ENCODE measurements around the gene C13orf46. TPM values are rescaled to one million over a fixed set of nuclear protein-coding genes. Genes with fewer than 3 reads are reported as not detected.

Gene C13orf46
- polyA plus RNA-seq (2011; rRNA removed) (0.05 and 0.11 TPM in 2 replicates), polyA plus RNA-seq (2017; fragmentation: RNase III; extraction: RNeasy Plus Mini Kit Qiagen cat#74134 plus additional on column Dnase treatment) (0.13 to 0.47 TPM (median 0.15 TPM) in 3 replicates), polyA minus RNA-seq (2011; rRNA and poly(A)+ RNA removed) (0.10 and 0.50 TPM in 2 replicates)
- 0.19 and 0.27 TPM in 2 replicates for polyA plus RNA-seq (2012; cell fraction: cytosol; rRNA removed)
- 1.3 and 1.4 TPM in 2 replicates for polyA plus RNA-seq (2012; cell fraction: nucleus; rRNA removed)

DNA sequence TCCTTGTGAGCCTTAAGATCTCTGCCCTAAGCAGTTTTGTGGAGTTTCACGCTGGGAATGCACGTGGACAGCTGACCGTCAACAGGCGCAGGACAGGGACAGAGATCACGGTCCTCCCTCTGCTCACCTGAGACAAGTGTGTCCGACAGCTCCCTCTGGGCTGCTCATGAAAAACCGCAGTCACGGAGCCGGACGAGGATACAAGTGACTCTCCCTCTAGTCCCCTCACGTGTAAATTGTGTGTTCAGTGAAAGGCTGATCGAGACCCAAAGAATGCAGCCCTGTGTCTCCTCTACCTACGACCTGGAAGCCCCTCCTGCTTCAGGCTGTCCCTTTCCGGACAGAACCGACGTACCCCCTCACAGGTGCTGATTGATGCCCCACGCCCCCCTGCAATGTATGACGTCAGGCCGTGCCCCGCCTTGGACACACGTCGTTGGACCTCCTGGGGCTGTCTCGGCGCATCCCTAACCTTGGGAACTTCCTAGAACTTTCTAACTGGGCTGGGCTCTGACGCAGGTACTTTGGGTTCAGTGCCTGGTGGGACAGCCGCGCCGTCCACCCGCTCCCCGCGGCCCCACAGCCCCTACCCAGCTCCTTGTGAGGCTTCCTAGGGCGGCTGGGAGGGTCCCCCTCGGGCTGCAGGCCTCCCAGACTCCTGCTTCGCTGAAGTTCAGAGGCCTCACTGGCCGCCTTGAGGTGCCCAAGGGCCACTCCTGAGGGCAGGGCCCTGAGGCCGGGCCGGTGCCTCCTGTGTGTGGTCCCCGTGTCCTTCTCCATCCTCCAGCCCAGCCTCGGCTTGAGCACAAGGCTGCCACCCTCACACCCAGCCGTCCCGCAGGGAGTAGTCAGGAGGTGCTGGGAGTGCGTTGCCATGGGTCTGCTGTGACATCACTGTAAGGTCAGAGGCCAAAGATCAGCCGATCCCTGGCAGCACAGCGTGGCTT lies at the start of gene C13orf46:
Gene C13orf46, minus strand, starts transcription at position 859 of the 947 bp plus-strand sequence. Its CDS starts 79 bp downstream, at position 780.
- CTCF ChIA-PET, result interaction anchor here (1.1 kb wide), 1 partner anchor 8 kb away, joined by 3 read pairs; no protein-coding TSS in a partner anchor
- Histone ChIP-seq H3K9me3 (no peaks in the 10 kb centered on the region), H3K4me1 (peaks cover 10% of the 10 kb centered on the region), H3K4me2 (no peak within 1 kb of the TSS), H3K27ac (no peak within 1 kb of the TSS), H3K4me3 (no peak within 1 kb of the TSS)
- ATAC-seq (no peak), FAIRE-seq (no peak), DNase-seq (ENCODE audit: low read depth in 1 of 2, low spot score in 1 of 2) (no peak)
- POLR2A ChIA-PET, result no interaction called here
- TF ChIP-seq ATOH8 (CRISPR knock-in tag; IDR thresholded peaks at IDR 0.05; ENCODE audit: low read depth) (no peak), EHF (CRISPR knock-in tag; IDR thresholded peaks at IDR 0.05) (no peak), JUN (IDR thresholded peaks at IDR 0.05) (no peak), TFCP2L1 (CRISPR knock-in tag; IDR thresholded peaks at IDR 0.05) (no peak), CHD2 (IDR thresholded peaks at IDR 0.05; ENCODE audit: low read length, partially characterized antibody) (no peak), ESRRA (IDR thresholded peaks at IDR 0.05; ENCODE audit: borderline replicate concordance, low read length) (no peak), MYC (IDR thresholded peaks at IDR 0.05; ENCODE audit: borderline replicate concordance, low read length) (no peak), CEBPB (IDR thresholded peaks at IDR 0.05) (no peak), ZSCAN20 (CRISPR knock-in tag; IDR thresholded peaks at IDR 0.05) (no peak)
- WGBS (ENCODE audit: missing lambda C conversion rate), result 87% methylated on average over 35 of the region's 44 CpGs

GRCh38 chr13:114022876-114023275 lies 49.0 kb upstream of the C13orf46 start:
- no peak overlapping the region for H3K4me2 ChIP-seq
- 81% methylated on average over 4 of the region's 12 CpGs for WGBS (ENCODE audit: missing lambda C conversion rate)
- ATAC-seq, result no peak
- no peak for DNase-seq (ENCODE audit: low read depth in 1 of 2, low spot score in 1 of 2)
- H3K4me1 ChIP-seq, result no peaks in the 10 kb centered on the region
- H3K27ac ChIP-seq, result no peak overlapping the region
- ChIA-PET POLR2A (no interaction called here), CTCF (no interaction called here)
- no peak for FAIRE-seq
- H3K4me3 ChIP-seq, result no peak overlapping the region
- TF ChIP-seq, protein P1, sequence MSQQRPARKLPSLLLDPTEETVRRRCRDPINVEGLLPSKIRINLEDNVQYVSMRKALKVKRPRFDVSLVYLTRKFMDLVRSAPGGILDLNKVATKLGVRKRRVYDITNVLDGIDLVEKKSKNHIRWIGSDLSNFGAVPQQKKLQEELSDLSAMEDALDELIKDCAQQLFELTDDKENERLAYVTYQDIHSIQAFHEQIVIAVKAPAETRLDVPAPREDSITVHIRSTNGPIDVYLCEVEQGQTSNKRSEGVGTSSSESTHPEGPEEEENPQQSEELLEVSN (IDR thresholded peaks at IDR 0.05; ENCODE audit: borderline replicate concordance, low read depth), result no peak
- TF ChIP-seq SREBF2 (IDR thresholded peaks at IDR 0.05) (no peak), EHF (CRISPR knock-in tag; IDR thresholded peaks at IDR 0.05) (no peak), ZNF302 (CRISPR knock-in tag; IDR thresholded peaks at IDR 0.05) (no peak), HES2 (IDR thresholded peaks at IDR 0.05) (no peak), HOXB13 (CRISPR knock-in tag; IDR thresholded peaks at IDR 0.05; ENCODE audit: low read depth) (no peak), SMC3 (IDR thresholded peaks at IDR 0.05) (no peak), POLR2A (IDR thresholded peaks at IDR 0.05; ENCODE audit: low read length) (no peak), TP53 (CRISPR knock-in tag; IDR thresholded peaks at IDR 0.05) (no peak), PHF8 (IDR thresholded peaks at IDR 0.05; ENCODE audit: borderline replicate concordance, low read depth) (no peak), RNF2 (IDR thresholded peaks at IDR 0.05; ENCODE audit: borderline replicate concordance, low read depth) (no peak), FOSL2 (IDR thresholded peaks at IDR 0.05) (no peak), FOSL2 (CRISPR knock-in tag; IDR thresholded peaks at IDR 0.05) (no peak), ATOH8 (CRISPR knock-in tag; IDR thresholded peaks at IDR 0.05; ENCODE audit: low read depth) (no peak), RCOR1 (IDR thresholded peaks at IDR 0.05; ENCODE audit: low read depth, low read length) (no peak), HDAC2 (IDR thresholded peaks at IDR 0.05) (no peak), RARB (CRISPR knock-in tag; IDR thresholded peaks at IDR 0.05) (no peak), ZSCAN20 (CRISPR knock-in tag; IDR thresholded peaks at IDR 0.05) (no peak)
- TF ChIP-seq, protein P2, sequence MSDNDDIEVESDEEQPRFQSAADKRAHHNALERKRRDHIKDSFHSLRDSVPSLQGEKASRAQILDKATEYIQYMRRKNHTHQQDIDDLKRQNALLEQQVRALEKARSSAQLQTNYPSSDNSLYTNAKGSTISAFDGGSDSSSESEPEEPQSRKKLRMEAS (IDR thresholded peaks at IDR 0.05), result no peak
- TF ChIP-seq, protein P3, sequence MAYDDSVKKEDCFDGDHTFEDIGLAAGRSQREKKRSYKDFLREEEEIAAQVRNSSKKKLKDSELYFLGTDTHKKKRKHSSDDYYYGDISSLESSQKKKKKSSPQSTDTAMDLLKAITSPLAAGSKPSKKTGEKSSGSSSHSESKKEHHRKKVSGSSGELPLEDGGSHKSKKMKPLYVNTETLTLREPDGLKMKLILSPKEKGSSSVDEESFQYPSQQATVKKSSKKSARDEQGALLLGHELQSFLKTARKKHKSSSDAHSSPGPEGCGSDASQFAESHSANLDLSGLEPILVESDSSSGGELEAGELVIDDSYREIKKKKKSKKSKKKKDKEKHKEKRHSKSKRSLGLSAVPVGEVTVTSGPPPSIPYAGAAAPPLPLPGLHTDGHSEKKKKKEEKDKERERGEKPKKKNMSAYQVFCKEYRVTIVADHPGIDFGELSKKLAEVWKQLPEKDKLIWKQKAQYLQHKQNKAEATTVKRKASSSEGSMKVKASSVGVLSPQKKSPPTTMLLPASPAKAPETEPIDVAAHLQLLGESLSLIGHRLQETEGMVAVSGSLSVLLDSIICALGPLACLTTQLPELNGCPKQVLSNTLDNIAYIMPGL (CRISPR knock-in tag; IDR thresholded peaks at IDR 0.05; ENCODE audit: borderline replicate concordance), result no peak
- H3K9me3 ChIP-seq, result no peaks in the 10 kb centered on the region
